Bronchus fibroblast of lung (primary cell): ENCODE data around the gene TST. TPM values are rescaled to one million over a fixed set of nuclear protein-coding genes. Genes with fewer than 3 reads are reported as not detected.

Experiments used
- total RNA-seq: library from RNA; depleted of rRNA; stranded (reverse); fragments of >200 nt; gene quantifications from 2 replicates; pipeline ENCODE4 v1.2.3, GENCODE V29; 2015

The TST gene
- total RNA-seq = 42.5 and 44.3 TPM in 2 replicates

GRCh38 chr22:37019309-37020191 lies at the start of gene TST, which contains the start of gene MPST:
TSS of gene TST (minus strand) at chr22:37019447. CDS start at chr22:37018732, 715 bp downstream.
TSS of gene MPST (plus strand) at chr22:37019742. CDS start at chr22:37019837, 95 bp downstream.

GRCh38 chr22:37051391-37052385 lies 32.4 kb upstream of the TST start, which contains the start of gene KCTD17:
TSS of gene KCTD17 (plus strand) at chr22:37051742. CDS start at chr22:37051761, 19 bp downstream.

Other genes starting within 250 kb of the TST start
- 21.9 and 24.0 TPM in 2 replicates for gene IFT27, start 243.3 kb downstream of the TST start, total RNA-seq
- not detected in 2 replicates for gene PVALB, start 202.4 kb downstream of the TST start, total RNA-seq
- not detected in 2 replicates for gene NCF4, start 158.4 kb downstream of the TST start, total RNA-seq
- gene CSF2RB, start 105.8 kb downstream of the TST start, total RNA-seq = not detected in 2 replicates
- gene MPST, start 295 bp upstream of the TST start, total RNA-seq = 141 and 148 TPM in 2 replicates
- 29.8 and 30.5 TPM in 2 replicates for gene KCTD17, start 32.3 kb upstream of the TST start, total RNA-seq
- not detected in 2 replicates for gene TMPRSS6, start 90.3 kb upstream of the TST start, total RNA-seq
- 0.89 TPM in 1 of 2 replicates, not detected in the other for gene IL2RB, start 130.5 kb upstream of the TST start, total RNA-seq
- 3.6 and 4.2 TPM in 2 replicates for gene C1QTNF6, start 168.8 kb upstream of the TST start, total RNA-seq
- gene SSTR3, start 193.0 kb upstream of the TST start, total RNA-seq = not detected in 2 replicates
- 47.1 and 55.3 TPM in 2 replicates for gene RAC2, start 224.8 kb upstream of the TST start, total RNA-seq